Esophagus muscularis mucosa (tissue), 4 donors: ENCODE data around the gene YWHAG. TPM values are rescaled to one million over a fixed set of nuclear protein-coding genes. Genes with fewer than 3 reads are reported as not detected.
A peak's percentile ranks its signal among the peaks of the same experiment; 100 is the strongest.

Experiments
- DNase-seq: peaks from one replicate; pipeline ENCODE4 v3.0.0-alpha.2; 2017; ENCODE audit errors: extremely low spot score
- H3K27ac ChIP-seq, 4 donors: fragments of 200-600 bp; sonication (generic); replicated peaks in 1 of 4; 1 replicate in 3 of 4; 2 replicates in 1 of 4; pipeline ENCODE4 v1.5.1; 2016 to 2019; ENCODE audit warnings: mild to moderate bottlenecking in 1 of 4
- H3K27me3 ChIP-seq, 4 donors: fragments of 200-600 bp; sonication (generic); one replicate each; pipeline versions ENCODE4 v1.5.1 to v1.6.0; 2016 to 2019
- H3K36me3 ChIP-seq, 4 donors: fragments of 200-600 bp; sonication (generic); one replicate each; pipeline ENCODE4 v1.5.1; 2016 to 2019
- H3K4me1 ChIP-seq, 4 donors: fragments of 200-600 bp; sonication (generic); one replicate each; pipeline ENCODE4 v1.5.1; 2016 to 2019
- H3K4me3 ChIP-seq, 4 donors: fragments of 200-600 bp; sonication (generic); 1 replicate in 2 of 4; 2 replicates in 2 of 4; pipeline ENCODE4 v1.5.1; 2016 to 2019; ENCODE audit warnings: mild to moderate bottlenecking in 4 of 4, moderate library complexity in 1 of 4
- H3K9me3 ChIP-seq, 4 donors: fragments of 200-600 bp; sonication (generic); 1 replicate in 3 of 4; 2 replicates in 1 of 4; pipeline ENCODE4 v1.5.1; 2016 to 2019
- CTCF ChIP-seq, 3 experiments: fragments of 200-600 bp in 2 of 3; fragments of 450-650 bp in 1 of 3; sonication (generic) in 2 of 3; IDR thresholded peaks; one replicate each; pipeline ENCODE4 v1.5.1; 2017 to 2019; ENCODE audit warnings: antibody characterized with exemption in 3 of 3, mild to moderate bottlenecking in 2 of 3, moderate library complexity in 1 of 3
- EP300 ChIP-seq: sonication (generic); formaldehyde crosslinking; IDR thresholded peaks from one replicate; pipeline ENCODE4 v1.6.1; 2017; ENCODE audit warnings: antibody characterized with exemption
- POLR2A ChIP-seq: fragments of 450-650 bp; IDR thresholded peaks from one replicate; pipeline ENCODE4 v1.6.1; 2017; ENCODE audit warnings: antibody characterized with exemption, moderate library complexity, mild to moderate bottlenecking, low read depth
- POLR2AphosphoS5 ChIP-seq, 2 donors: sonication (generic); formaldehyde crosslinking; IDR thresholded peaks; one replicate each; pipeline ENCODE4 v1.6.1; 2017; ENCODE audit warnings: antibody characterized with exemption in 2 of 2
- WGBS: methylation state at CpG from one replicate; pipeline ENCODE4 v1.1.5; 2018; 5-methylcytosine and 5-hydroxymethylcytosine counted together
- intact Hi-C: fragments of 100-400 bp; cut with DNase I; formaldehyde crosslinking; loops from one replicate; pipeline ENCODE4 v1.15.1; 2023
- total RNA-seq, 4 donors: library from RNA; depleted of rRNA; stranded (reverse); fragments of >200 nt; gene quantifications; one replicate each; pipeline versions ENCODE4 v1.1.0 to v1.2.1, GENCODE V29; 2016

Gene YWHAG
- total RNA-seq, 4 donors from 2014 or later, result 55.7 to 91.6 (median 73.7) TPM

- peaks cover 28 to 60% (median 41%) of the 10 kb centered on the region in 4 donors for H3K36me3 ChIP-seq
- peaks cover 39 to 79% (median 64%) of the 10 kb centered on the region in 4 donors for H3K4me1 ChIP-seq
- WGBS, result 97% methylated on average over 6 of the region's 6 CpGs
- H3K27ac ChIP-seq, result no peak overlapping the region
- TF ChIP-seq CTCF (IDR thresholded peaks at IDR 0.05) (no peak), POLR2A (no peak), POLR2AphosphoS5 (IDR thresholded peaks at IDR 0.05) (no peak), EP300 (no peak)
- no peak for DNase-seq
- H3K27me3 ChIP-seq, result no peaks in the 10 kb centered on the region
- intact Hi-C loops, result no loop called here
- no peak overlapping the region for H3K4me3 ChIP-seq
- H3K9me3 ChIP-seq, result no peaks in the 10 kb centered on the region
Measured at GRCh38 chr7:76343931-76344321, 14.9 kb downstream of the YWHAG start.

GRCh38 chr7:76343294-76343930 is 15.4 kb downstream of the YWHAG start:
- H3K9me3 ChIP-seq, result no peaks in the 10 kb centered on the region
- no peak for TF ChIP-seq EP300
- no peak for TF ChIP-seq CTCF (IDR thresholded peaks at IDR 0.05)
- no peak for TF ChIP-seq POLR2AphosphoS5 (IDR thresholded peaks at IDR 0.05)
- no peak for TF ChIP-seq POLR2A
- no peak for DNase-seq
- WGBS, result 93% methylated on average over 6 of the region's 6 CpGs
- H3K4me3 ChIP-seq, result no peak overlapping the region
- H3K27me3 ChIP-seq, result no peaks in the 10 kb centered on the region
- no peak overlapping the region for H3K27ac ChIP-seq
- H3K4me1 ChIP-seq, result peaks cover 39 to 79% (median 64%) of the 10 kb centered on the region in 4 donors
- intact Hi-C loops, result no loop called here
- peaks cover 28 to 55% (median 40%) of the 10 kb centered on the region in 4 donors for H3K36me3 ChIP-seq

- 89% methylated on average over 5 of the region's 5 CpGs for WGBS
- Histone ChIP-seq H3K27ac (no peak overlapping the region), H3K36me3 (peaks cover 27 to 53% (median 38%) of the 10 kb centered on the region in 4 donors), H3K4me3 (no peak overlapping the region), H3K27me3 (no peaks in the 10 kb centered on the region), H3K4me1 (peaks cover 45 to 81% (median 68%) of the 10 kb centered on the region in 4 donors), H3K9me3 (no peaks in the 10 kb centered on the region)
- no peak for DNase-seq
- no peak for TF ChIP-seq POLR2AphosphoS5 (IDR thresholded peaks at IDR 0.05)
- TF ChIP-seq POLR2A, result no peak
- TF ChIP-seq CTCF (IDR thresholded peaks at IDR 0.05), result no peak
- no peak for TF ChIP-seq EP300
- intact Hi-C loops, result no loop called here
Measured at GRCh38 chr7:76342222-76342621, 16.6 kb downstream of the YWHAG start.

- H3K27ac ChIP-seq, result peak overlapping the region; percentile 6 to 59 (median 47)
Measured at GRCh38 chr7:76340617-76341131, 18.1 kb downstream of the YWHAG start.

More at GRCh38 chr7:76340617-76341131, 18.1 kb downstream of the YWHAG start:
- Histone ChIP-seq H3K4me3 (no peak overlapping the region), H3K36me3 (peaks cover 13 to 37% (median 23%) of the 10 kb centered on the region in 4 donors), H3K27me3 (no peaks in the 10 kb centered on the region), H3K4me1 (peaks cover 42 to 77% (median 72%) of the 10 kb centered on the region in 4 donors), H3K9me3 (no peaks in the 10 kb centered on the region)
- no peak for DNase-seq
- intact Hi-C loops, result no loop called here
- TF ChIP-seq POLR2A (no peak), EP300 (no peak), POLR2AphosphoS5 (IDR thresholded peaks at IDR 0.05) (no peak), CTCF (IDR thresholded peaks at IDR 0.05) (no peak)
- 81% methylated on average over 3 of the region's 3 CpGs for WGBS
